ENCODE measurements around the gene EYA2. TPM values are rescaled to one million over a fixed set of nuclear protein-coding genes. Genes with fewer than 3 reads are reported as not detected.
"Not testable (repeated sequence)": the region's sequence is repeated elsewhere in the genome, so short reads cannot be mapped to it uniquely, and the experiment has no call there.

EYA2 gene
- total RNA-seq, 1 donor from 2014 or later: not detected

DNA sequence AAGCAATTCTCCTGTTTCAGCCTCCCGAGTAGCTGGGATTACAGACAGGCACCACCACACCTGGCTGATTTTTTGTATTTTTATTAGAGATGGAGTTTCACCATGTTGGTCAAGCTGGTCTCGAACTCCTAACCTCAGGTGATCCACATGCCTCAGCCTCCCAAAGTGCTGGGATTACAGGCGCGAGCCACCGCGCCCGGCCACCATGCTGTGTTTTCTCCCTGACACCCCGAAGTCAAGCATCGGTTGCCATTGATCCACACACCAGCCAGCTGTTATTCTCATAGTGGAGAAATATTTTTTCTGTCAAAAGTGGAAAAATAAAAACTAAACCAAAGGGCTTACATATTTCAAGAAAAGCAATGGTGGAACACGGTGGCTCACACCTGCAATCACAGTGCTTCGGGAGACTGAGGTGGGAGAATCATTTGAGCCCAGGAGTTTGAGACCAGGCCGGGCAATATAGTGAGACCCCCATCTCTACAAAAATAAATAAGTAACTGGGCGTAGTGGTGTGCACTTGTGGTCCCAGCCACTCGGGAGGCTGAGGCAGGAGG lies 304.4 kb downstream of the EYA2 start:
- TF ChIP-seq, protein P1, sequence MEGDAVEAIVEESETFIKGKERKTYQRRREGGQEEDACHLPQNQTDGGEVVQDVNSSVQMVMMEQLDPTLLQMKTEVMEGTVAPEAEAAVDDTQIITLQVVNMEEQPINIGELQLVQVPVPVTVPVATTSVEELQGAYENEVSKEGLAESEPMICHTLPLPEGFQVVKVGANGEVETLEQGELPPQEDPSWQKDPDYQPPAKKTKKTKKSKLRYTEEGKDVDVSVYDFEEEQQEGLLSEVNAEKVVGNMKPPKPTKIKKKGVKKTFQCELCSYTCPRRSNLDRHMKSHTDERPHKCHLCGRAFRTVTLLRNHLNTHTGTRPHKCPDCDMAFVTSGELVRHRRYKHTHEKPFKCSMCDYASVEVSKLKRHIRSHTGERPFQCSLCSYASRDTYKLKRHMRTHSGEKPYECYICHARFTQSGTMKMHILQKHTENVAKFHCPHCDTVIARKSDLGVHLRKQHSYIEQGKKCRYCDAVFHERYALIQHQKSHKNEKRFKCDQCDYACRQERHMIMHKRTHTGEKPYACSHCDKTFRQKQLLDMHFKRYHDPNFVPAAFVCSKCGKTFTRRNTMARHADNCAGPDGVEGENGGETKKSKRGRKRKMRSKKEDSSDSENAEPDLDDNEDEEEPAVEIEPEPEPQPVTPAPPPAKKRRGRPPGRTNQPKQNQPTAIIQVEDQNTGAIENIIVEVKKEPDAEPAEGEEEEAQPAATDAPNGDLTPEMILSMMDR (IDR thresholded peaks at IDR 0.05; ENCODE audit: insufficient read depth, low read length, poor library complexity, severe bottlenecking): no peak
- no peak overlapping the region for H3K4me3 ChIP-seq (ENCODE audit: low read depth, low read length)
- no peaks in the 10 kb centered on the region for H3K36me3 ChIP-seq (ENCODE audit: control insufficient read depth, insufficient read depth, low read length)
- no peak for DNase-seq (ENCODE audit: low read depth)
- H3K27me3 ChIP-seq (ENCODE audit: control insufficient read depth, insufficient read depth, low read length): no peaks in the 10 kb centered on the region

DNA sequence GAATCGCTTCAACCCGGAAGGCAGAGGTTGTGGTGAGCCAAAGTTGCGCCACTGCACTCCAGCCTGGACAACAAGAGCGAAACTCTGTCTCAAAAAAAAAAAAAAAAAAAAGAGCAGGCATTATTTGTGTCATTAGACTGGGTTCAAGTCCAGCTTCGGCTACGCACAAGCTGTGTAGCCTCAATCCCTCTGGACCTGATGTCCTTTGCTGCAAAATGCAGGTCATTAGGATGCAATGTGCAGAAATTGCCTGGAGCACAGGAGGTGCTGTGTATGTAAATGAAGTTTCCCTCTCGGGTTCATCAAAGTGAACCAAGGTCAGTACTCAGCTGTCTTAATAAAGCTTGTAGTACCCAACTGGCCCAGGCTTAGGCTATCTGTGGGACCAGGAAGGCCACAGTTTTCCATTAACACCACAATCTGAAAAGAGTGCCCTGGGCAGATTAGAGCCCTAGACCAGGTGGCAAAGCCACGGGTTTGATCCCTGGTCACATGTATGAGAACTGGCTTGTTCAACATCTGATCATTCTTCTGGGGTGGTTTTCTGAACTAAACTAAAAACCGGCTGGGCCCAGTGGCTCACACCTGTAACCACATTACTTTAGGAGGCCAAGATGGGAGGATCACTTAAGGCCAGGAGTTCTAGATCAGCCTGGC lies 306.6 kb downstream of the EYA2 start:
- Histone ChIP-seq H3K4me3 (ENCODE audit: low read depth, low read length) (no peak overlapping the region), H3K27me3 (ENCODE audit: control insufficient read depth, insufficient read depth, low read length) (no peaks in the 10 kb centered on the region), H3K36me3 (ENCODE audit: control insufficient read depth, insufficient read depth, low read length) (no peaks in the 10 kb centered on the region)
- no peak for DNase-seq (ENCODE audit: low read depth)
- TF ChIP-seq, protein P1 (IDR thresholded peaks at IDR 0.05; ENCODE audit: insufficient read depth, low read length, poor library complexity, severe bottlenecking): no peak

DNA sequence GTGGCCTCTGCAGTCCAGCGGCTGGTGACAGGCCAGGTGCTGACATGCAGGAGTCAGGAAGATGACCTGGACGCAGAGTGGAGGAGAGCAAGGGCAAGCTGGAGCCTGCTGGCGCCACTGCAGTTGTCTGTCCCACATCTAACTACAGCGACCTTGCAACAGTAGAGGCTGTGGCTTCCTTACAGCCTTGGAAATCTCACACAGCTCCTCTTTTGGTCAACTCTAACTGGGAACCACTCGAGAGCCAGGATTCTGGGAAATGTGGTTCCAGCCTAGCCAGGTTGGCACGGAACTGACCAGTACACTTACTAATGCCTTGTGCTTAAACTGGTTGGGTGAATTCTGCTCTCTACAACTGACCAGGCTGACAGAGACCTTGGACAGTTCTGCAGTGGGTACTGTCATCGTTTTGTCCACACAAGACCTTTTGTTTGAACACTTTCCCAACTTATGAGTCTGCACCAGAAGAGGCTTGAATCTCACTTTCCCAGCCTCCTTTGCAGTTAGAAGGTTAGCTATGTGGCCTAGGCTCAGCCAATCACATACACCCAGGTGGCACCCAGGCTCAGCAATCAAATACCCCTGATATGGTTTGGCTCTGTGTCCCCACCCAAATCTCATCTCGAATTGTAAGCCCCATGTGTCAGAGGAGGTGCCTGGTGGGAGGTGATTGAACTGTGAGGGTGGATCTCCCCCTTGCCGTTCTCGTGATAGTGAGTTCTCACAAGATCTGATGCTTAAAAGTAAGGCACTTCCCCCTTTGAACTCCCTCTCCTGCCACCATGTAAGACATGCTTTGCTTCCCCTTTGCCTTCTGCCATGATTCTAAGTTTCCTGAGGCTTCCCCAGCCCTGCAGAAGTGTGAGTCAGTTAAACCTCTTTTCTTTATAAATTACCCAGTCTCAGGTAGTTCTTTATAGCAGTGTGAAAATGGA lies 308.4 kb downstream of the EYA2 start:
- no peaks in the 10 kb centered on the region for H3K36me3 ChIP-seq (ENCODE audit: control insufficient read depth, insufficient read depth, low read length)
- no peaks in the 10 kb centered on the region for H3K27me3 ChIP-seq (ENCODE audit: control insufficient read depth, insufficient read depth, low read length)
- H3K4me3 ChIP-seq (ENCODE audit: low read depth, low read length): no peak overlapping the region
- TF ChIP-seq, protein P1 (IDR thresholded peaks at IDR 0.05; ENCODE audit: insufficient read depth, low read length, poor library complexity, severe bottlenecking): no peak
- no peak for DNase-seq (ENCODE audit: low read depth)

DNA sequence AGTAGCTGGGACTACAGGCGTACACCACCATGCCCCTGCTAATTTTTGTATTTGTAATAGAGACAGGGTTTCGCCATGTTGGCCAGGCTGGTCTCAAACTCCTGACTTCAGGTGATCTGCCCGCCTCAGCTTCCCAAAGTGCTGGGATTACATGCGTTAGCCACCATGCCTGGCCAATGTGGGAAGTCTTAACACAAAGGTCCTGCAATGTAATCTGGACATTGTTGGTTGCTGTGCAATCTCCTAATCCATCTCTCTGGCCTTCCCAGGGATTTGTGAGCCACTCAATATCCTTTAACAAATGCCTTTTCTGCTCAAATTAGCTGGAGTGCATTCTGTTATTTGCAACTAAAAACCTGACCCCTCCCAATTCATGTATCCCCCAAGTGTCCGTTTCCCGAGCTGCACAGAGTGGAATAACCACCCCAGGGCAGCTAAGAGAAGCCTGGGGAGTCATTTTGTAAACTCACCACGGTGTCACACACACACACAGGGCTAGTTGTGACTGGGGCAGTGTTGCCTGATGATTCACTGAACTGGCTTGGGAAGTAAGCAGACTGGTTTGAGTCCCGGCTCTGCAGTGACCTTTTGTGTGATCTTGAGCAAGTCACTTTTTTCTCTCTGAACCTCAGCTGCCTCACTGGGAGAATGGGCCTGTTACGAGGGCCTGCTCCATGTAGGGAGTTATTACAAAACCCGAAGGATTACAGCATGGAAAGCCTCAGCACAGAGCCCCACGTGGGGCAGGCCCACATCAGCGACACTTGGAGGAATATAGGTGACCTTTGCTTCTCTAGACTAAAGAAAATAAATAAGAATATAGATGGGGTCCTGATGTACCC lies 309.6 kb downstream of the EYA2 start:
- Histone ChIP-seq H3K27me3 (ENCODE audit: control insufficient read depth, insufficient read depth, low read length) (no peaks in the 10 kb centered on the region), H3K36me3 (ENCODE audit: control insufficient read depth, insufficient read depth, low read length) (no peaks in the 10 kb centered on the region), H3K4me3 (ENCODE audit: low read depth, low read length) (no peak overlapping the region)
- DNase-seq (ENCODE audit: low read depth): peak; percentile 26
- TF ChIP-seq, protein P1 (IDR thresholded peaks at IDR 0.05; ENCODE audit: insufficient read depth, low read length, poor library complexity, severe bottlenecking): no peak

DNA sequence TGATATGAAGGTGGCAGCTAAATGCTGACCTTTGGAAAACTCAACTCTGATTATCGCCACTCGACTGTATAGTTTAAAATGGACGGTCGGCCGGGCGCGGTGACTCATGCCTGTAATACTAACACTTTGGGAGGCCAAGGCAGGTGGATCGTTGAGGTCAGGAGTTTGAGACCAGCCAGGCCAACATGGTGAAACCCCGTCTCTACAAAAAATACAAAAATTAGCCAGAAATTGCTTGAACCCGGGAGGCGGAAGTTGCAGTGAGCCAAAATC lies 310.1 kb downstream of the EYA2 start:
- H3K4me3 ChIP-seq (ENCODE audit: low read depth, low read length); DNase-seq (ENCODE audit: low read depth); H3K27me3 ChIP-seq (ENCODE audit: control insufficient read depth, insufficient read depth, low read length); H3K36me3 ChIP-seq (ENCODE audit: control insufficient read depth, insufficient read depth, low read length): not testable (repeated sequence)

Data from kidney epithelial cell (primary cell).